Measurements from ENCODE around the gene FGFR2.

FGFR2 gene

GRCh38 chr10:121576139-121576538 is 22.1 kb downstream of the FGFR2 start:
- ATAC-seq = no peak
- TF ChIP-seq, protein P1, sequence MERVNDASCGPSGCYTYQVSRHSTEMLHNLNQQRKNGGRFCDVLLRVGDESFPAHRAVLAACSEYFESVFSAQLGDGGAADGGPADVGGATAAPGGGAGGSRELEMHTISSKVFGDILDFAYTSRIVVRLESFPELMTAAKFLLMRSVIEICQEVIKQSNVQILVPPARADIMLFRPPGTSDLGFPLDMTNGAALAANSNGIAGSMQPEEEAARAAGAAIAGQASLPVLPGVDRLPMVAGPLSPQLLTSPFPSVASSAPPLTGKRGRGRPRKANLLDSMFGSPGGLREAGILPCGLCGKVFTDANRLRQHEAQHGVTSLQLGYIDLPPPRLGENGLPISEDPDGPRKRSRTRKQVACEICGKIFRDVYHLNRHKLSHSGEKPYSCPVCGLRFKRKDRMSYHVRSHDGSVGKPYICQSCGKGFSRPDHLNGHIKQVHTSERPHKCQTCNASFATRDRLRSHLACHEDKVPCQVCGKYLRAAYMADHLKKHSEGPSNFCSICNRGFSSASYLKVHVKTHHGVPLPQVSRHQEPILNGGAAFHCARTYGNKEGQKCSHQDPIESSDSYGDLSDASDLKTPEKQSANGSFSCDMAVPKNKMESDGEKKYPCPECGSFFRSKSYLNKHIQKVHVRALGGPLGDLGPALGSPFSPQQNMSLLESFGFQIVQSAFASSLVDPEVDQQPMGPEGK (CRISPR knock-in tag; IDR thresholded peaks at IDR 0.05; ENCODE audit: borderline replicate concordance) = no peak
- TF ChIP-seq, protein P2, sequence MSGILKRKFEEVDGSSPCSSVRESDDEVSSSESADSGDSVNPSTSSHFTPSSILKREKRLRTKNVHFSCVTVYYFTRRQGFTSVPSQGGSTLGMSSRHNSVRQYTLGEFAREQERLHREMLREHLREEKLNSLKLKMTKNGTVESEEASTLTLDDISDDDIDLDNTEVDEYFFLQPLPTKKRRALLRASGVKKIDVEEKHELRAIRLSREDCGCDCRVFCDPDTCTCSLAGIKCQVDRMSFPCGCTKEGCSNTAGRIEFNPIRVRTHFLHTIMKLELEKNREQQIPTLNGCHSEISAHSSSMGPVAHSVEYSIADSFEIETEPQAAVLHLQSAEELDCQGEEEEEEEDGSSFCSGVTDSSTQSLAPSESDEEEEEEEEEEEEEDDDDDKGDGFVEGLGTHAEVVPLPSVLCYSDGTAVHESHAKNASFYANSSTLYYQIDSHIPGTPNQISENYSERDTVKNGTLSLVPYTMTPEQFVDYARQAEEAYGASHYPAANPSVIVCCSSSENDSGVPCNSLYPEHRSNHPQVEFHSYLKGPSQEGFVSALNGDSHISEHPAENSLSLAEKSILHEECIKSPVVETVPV (CRISPR knock-in tag; IDR thresholded peaks at IDR 0.05) = no peak

DNA sequence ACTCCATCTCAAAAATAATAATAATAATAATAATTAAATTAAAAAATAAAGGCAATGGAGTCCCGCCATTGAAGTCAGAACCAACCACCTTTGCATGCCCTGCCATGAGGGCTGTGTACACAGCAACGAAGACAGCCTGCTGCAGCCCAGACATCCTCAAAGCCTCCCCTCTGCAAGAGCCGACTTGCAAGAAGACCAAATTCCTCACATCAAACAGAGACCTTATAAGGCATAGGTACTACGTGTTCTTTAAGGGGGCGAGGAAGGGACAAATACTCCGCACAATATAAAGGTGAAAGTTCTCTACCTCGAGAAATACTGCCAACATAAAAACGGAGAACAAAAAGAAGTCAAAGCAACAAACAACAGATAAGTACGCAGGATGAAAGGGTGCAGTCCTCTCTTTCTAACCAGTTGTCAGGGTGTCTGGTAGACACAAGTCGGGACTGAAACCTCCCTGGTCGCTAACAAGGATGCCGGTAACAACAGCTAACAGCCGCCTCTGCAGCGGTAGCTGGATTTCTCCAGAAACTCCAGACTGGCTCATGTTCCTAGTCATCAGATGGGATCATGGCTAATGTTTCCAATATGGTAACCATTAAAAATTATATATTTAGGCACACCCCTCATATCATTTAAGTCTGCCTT is 23.6 kb downstream of the FGFR2 start:
- ATAC-seq = no peak
- TF ChIP-seq TCF4 (CRISPR knock-in tag; IDR thresholded peaks at IDR 0.05; ENCODE audit: borderline replicate concordance) = no peak
- TF ChIP-seq ZFP30 (CRISPR knock-in tag; IDR thresholded peaks at IDR 0.05) = no peak
- TF ChIP-seq ESRRG (CRISPR knock-in tag; IDR thresholded peaks at IDR 0.05) = no peak
- no peak for TF ChIP-seq SNAI2 (CRISPR knock-in tag; IDR thresholded peaks at IDR 0.05)
- TF ChIP-seq, protein P3, sequence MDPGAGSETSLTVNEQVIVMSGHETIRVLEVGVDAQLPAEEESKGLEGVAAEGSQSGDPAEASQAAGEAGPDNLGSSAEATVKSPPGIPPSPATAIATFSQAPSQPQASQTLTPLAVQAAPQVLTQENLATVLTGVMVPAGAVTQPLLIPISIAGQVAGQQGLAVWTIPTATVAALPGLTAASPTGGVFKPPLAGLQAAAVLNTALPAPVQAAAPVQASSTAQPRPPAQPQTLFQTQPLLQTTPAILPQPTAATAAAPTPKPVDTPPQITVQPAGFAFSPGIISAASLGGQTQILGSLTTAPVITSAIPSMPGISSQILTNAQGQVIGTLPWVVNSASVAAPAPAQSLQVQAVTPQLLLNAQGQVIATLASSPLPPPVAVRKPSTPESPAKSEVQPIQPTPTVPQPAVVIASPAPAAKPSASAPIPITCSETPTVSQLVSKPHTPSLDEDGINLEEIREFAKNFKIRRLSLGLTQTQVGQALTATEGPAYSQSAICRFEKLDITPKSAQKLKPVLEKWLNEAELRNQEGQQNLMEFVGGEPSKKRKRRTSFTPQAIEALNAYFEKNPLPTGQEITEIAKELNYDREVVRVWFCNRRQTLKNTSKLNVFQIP (CRISPR knock-in tag; IDR thresholded peaks at IDR 0.05; ENCODE audit: borderline replicate concordance, low read depth) = no peak
- no peak for TF ChIP-seq TOX (CRISPR knock-in tag; IDR thresholded peaks at IDR 0.05; ENCODE audit: borderline replicate concordance)
- TF ChIP-seq BACH2 (CRISPR knock-in tag; IDR thresholded peaks at IDR 0.05; ENCODE audit: borderline replicate concordance) = no peak
- no peak for TF ChIP-seq RARB (CRISPR knock-in tag; IDR thresholded peaks at IDR 0.05)
- TF ChIP-seq ARNTL (CRISPR knock-in tag; IDR thresholded peaks at IDR 0.05; ENCODE audit: borderline replicate concordance, low read depth) = no peak
- TF ChIP-seq, protein P1 (CRISPR knock-in tag; IDR thresholded peaks at IDR 0.05; ENCODE audit: borderline replicate concordance) = no peak
- no peak for TF ChIP-seq PPARA (CRISPR knock-in tag; IDR thresholded peaks at IDR 0.05; ENCODE audit: borderline replicate concordance)
- no peak for TF ChIP-seq ZC3H10 (CRISPR knock-in tag; IDR thresholded peaks at IDR 0.05)
- TF ChIP-seq ZNF8 (CRISPR knock-in tag; IDR thresholded peaks at IDR 0.05) = no peak
- TF ChIP-seq, protein P2 (CRISPR knock-in tag; IDR thresholded peaks at IDR 0.05) = no peak
- no peak for TF ChIP-seq ISL1 (CRISPR knock-in tag; IDR thresholded peaks at IDR 0.05)
- TF ChIP-seq, protein P4, sequence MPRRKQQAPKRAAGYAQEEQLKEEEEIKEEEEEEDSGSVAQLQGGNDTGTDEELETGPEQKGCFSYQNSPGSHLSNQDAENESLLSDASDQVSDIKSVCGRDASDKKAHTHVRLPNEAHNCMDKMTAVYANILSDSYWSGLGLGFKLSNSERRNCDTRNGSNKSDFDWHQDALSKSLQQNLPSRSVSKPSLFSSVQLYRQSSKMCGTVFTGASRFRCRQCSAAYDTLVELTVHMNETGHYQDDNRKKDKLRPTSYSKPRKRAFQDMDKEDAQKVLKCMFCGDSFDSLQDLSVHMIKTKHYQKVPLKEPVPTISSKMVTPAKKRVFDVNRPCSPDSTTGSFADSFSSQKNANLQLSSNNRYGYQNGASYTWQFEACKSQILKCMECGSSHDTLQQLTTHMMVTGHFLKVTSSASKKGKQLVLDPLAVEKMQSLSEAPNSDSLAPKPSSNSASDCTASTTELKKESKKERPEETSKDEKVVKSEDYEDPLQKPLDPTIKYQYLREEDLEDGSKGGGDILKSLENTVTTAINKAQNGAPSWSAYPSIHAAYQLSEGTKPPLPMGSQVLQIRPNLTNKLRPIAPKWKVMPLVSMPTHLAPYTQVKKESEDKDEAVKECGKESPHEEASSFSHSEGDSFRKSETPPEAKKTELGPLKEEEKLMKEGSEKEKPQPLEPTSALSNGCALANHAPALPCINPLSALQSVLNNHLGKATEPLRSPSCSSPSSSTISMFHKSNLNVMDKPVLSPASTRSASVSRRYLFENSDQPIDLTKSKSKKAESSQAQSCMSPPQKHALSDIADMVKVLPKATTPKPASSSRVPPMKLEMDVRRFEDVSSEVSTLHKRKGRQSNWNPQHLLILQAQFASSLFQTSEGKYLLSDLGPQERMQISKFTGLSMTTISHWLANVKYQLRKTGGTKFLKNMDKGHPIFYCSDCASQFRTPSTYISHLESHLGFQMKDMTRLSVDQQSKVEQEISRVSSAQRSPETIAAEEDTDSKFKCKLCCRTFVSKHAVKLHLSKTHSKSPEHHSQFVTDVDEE (CRISPR knock-in tag; IDR thresholded peaks at IDR 0.05) = no peak
- TF ChIP-seq OSR1 (CRISPR knock-in tag; IDR thresholded peaks at IDR 0.05) = no peak
- no peak for TF ChIP-seq ZNF565 (CRISPR knock-in tag; conservative IDR thresholded peaks at IDR 0.05; ENCODE audit: low read depth)
- no peak for TF ChIP-seq ZNF70 (CRISPR knock-in tag; IDR thresholded peaks at IDR 0.05)
- no peak for TF ChIP-seq ZFP3 (CRISPR knock-in tag; IDR thresholded peaks at IDR 0.05)

Data from SK-N-SH treated with all-trans-retinoic acid at 6 μM for 48 hours (cell line).